AG08395 (cell line): Measurements from ENCODE around the gene ITGA8.
"Not testable (repeated sequence)": the region's sequence is repeated elsewhere in the genome, so short reads cannot be mapped to it uniquely, and the experiment has no call there.

Experiments used
- DNase-seq: peaks from one replicate; pipeline ENCODE4 v3.0.0; 2012; ENCODE audit warnings: mixed read lengths, low spot score

Gene ITGA8

GRCh38 chr10:15719899-15720634 is at the start of gene ITGA8:
Gene ITGA8 (minus strand): TSS chr10:15719922. CDS start chr10:15719771, 151 bp downstream.
- peak; percentile 54 for DNase-seq

- DNase-seq, result no peak
Measured at GRCh38 chr10:15764892-15765454, 45.3 kb upstream of the ITGA8 start.

GRCh38 chr10:15763006-15763405 is 43.3 kb upstream of the ITGA8 start:
- DNase-seq, result no peak

DNA sequence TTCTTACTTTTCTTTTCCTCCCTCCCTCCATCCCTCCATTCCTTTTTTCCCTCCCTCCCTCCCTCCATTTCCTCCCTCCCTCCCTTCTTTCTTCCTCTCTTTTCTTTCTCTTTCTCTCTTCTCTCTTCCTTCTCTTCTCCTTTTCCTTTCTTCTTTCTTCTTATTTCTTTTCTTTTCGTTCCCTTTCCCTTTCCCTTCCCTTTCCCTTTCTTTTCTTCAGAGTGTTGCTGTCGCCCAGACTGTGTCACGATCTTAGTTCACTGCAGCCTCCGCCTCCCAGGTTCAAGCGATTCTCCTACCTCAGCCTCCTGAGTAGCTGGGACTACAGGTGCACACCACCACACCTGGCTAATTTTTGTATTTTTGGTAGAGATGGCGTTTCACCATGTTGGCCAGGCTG is 42.5 kb upstream of the ITGA8 start:
- DNase-seq, result not testable (repeated sequence)

DNA sequence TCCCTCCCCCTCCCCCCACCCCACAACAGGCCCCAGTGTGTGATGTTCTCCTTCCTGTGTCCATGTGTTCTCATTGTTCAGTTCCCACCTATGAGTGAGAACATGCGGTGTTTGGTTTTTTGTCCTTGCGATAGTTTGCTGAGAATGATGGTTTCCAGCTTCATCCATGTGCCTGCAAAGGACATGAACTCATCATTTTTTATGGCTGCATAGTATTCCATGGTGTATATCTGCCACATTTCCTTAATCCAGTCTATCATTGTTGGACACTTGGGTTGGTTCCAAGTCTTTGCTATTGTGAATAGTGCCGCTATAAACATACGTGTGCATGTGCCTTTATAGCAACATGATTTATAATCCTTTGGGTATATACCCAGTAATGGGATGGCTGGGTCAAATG is 41.5 kb upstream of the ITGA8 start:
- not testable (repeated sequence) for DNase-seq

DNA sequence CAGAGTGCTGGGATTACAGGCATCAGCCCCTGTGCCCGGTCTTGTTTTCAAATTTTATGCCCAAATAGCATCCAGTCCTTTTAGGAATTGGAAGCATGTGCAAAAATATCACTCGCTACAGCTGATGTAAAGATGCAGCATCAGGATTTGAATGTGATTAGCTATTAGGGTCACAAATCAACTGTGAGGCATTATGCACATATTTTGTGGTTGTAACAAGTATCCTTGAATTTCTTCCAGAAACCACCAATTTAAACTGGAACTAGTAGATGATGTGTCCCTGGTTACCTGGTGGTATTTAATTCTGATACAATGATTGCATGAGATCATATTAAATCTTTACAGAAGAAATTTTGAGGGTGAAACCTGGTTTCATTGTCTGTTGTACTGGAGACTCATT is 41.0 kb upstream of the ITGA8 start:
- DNase-seq, result no peak

DNA sequence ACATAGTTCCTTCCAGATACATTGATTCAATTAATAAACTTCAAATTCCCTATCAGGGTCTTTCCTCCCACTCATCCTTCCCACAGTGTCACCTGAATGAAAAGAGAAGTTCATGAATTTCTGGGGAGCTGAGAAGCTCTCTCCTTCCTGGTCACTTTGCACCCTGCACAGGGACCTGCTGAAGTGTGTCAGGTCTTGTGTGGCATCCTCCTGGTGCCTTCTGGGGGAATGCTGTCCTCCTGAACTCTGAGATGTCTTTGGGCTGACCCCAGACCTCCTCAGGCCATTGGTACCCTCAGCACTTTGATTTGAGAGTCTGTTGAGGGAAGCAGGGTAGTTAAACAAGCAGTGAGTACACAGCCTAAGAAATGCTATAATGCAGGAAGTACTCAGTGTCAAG is 39.5 kb upstream of the ITGA8 start:
- DNase-seq, result no peak

DNA sequence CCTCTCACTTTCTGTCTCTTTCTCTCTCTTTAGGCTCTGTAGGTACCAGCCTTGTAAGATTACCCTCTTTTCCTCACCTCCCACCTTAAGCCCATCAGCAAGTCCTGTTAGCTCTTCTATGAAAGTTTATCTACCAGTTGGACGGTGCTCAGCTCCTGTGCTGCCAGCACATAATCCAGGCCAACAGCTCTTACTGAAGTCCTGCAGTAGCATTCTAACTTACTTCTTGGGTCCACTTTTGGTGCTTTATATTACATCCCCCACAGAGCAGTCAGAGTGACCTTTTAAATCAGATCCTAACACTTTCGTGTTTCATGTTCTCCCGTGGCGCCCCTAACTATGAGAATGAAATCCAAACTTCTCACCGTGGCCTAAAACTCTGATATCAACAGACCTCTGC is 38.9 kb upstream of the ITGA8 start:
- DNase-seq, result no peak

- DNase-seq, result no peak
Measured at GRCh38 chr10:15754937-15755336, 35.2 kb upstream of the ITGA8 start.

DNA sequence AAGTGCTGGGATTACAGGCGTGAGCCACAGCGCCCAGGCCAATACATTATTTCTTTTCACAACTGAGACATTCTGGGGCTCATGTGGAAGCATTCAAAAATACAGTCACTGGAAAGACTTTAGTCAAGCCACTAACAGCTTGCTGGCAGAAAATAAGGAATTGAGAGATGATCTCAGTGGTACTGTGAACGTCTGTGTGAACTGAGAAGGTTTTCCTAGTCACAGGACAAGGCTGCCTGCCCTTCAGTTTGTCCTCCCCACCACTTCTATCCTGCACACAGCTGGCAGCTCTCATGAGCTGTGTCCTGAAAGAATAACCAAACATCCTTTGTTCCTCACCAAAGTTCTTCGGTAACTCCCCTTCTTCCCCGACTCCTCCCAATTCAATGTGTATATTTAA is 31.3 kb upstream of the ITGA8 start:
- DNase-seq, result peak; percentile 18

GRCh38 chr10:15748126-15748525 is 28.4 kb upstream of the ITGA8 start:
- peak; percentile 24 for DNase-seq

DNA sequence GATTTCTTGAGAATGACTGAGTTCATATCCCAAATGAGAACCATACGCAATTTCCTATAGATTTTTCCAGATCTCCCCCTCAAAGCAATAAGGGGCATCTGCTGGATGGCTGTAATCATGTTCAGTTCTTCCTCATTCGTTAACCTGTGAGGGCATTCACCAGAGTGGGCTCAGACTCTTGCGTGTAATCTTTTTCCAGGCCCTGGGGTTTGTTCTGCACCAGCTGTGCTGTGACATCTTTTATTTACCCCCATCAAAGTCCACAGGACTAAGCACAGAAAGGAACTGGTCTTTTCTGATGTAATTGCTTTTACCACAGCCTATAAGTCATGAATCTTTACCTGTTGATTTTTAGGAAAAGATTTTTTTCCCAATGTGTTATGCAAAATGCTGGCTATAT is 27.9 kb upstream of the ITGA8 start:
- DNase-seq, result no peak

DNA sequence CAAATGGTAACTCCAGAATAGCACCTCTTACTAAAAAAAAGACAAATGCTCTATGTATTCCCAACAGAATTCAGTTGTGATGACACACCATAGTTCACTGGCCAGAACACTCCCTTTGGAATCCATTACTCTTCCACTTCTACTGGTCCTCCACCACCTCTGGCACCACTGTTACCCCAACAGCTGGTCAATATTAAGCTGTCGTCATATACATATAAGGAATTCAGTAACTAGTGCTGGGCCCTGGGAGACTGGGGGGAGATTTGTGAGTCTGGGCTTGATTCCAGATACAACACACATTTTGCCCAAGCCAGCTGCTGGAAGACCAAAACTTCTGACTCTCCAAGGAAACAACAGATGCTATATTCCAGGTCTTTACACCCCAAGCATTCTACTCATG is 26.0 kb upstream of the ITGA8 start:
- peak; percentile 21 for DNase-seq

- DNase-seq, result peak; percentile 55
Measured at GRCh38 chr10:15744217-15744865, 24.6 kb upstream of the ITGA8 start.

DNA sequence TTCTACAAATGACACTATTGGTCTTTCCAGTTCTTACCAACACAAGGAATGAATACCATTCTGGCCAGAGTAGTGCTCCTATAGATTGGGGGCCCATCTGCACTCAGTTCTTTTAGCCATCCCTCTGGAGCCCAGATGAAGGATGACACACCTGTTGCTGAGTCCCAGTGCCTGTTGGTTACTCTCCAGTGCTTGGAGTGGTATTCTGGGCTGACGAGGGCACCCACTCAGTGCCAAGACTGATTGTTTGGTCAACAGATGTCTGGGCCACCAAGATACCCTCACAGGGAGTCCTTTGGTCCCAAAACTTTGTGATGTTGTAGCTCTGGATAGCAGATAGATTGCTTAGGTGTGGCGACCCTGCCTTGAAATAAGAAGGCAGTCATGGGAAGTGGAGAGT is 23.7 kb upstream of the ITGA8 start:
- no peak for DNase-seq

DNA sequence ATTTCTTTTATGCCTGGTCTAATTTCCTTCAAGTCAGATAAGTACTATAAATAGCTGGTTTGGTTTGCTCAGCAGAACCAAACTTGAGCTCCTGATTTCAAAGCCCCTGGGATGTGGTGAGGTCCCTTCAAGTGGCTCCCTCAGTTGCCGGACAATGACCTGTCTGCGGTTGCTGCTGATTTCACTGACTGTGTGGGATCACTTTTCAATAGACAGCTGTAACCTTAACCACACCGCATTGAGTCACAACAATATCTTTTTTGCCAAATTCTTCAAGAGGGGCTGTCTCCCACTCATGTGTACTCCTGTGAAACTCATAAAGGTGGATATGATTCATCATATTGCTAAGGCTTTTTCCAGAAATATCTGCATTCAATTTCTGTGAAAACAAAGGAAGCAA is 23.1 kb upstream of the ITGA8 start:
- no peak for DNase-seq

GRCh38 chr10:15742102-15742501 is 22.4 kb upstream of the ITGA8 start:
- DNase-seq, result no peak

GRCh38 chr10:15741581-15741980 is 21.9 kb upstream of the ITGA8 start:
- no peak for DNase-seq

DNA sequence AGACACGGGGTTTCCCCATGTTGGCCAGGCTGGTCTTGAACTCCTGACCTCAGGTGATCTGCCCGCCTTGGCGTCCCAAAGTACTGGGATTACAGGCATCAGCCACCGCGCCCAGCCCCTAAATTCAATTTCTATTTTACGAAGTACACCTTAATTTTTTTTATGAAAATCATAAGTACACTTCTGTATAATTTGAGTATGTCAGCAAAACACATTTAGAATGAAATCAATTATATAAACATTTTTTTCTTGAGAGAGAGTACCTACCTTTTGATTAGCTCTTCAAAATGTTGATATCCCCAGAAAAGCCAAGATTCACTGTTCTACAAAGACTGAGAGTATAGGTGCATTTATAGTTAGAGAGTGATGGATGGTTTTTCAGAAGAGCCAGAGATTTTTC is 20.5 kb upstream of the ITGA8 start:
- no peak for DNase-seq

GRCh38 chr10:15739254-15739970 is 19.7 kb upstream of the ITGA8 start:
- DNase-seq, result no peak

GRCh38 chr10:15738270-15738925 is 18.7 kb upstream of the ITGA8 start:
- peak; percentile 75 for DNase-seq

- DNase-seq, result peak; percentile 20
Measured at GRCh38 chr10:15737656-15738055, 17.9 kb upstream of the ITGA8 start.
